ENCODE results near the gene UGT2B10.
"Not testable (repeated sequence)": the region's sequence is repeated elsewhere in the genome, so short reads cannot be mapped to it uniquely, and the experiment has no call there.

Gene UGT2B10

GRCh38 chr4:68815617-68816409 lies at the start of gene UGT2B10:
UGT2B10 (plus strand) TSS chr4:68815994; CDS start chr4:68816020, 26 bp downstream.
- DNase-seq (ENCODE audit: low spot score), result not testable (repeated sequence)

GRCh38 chr4:68771836-68772235 lies 44.0 kb upstream of the UGT2B10 start:
- DNase-seq (ENCODE audit: low spot score), result not testable (repeated sequence)

GRCh38 chr4:68773699-68774098 lies 42.1 kb upstream of the UGT2B10 start:
- no peak for DNase-seq (ENCODE audit: low spot score)

- DNase-seq (ENCODE audit: low spot score), result no peak
Measured at GRCh38 chr4:68780232-68780631, 35.6 kb upstream of the UGT2B10 start.

GRCh38 chr4:68797048-68797447 lies 18.7 kb upstream of the UGT2B10 start:
- DNase-seq (ENCODE audit: low spot score), result no peak

- DNase-seq (ENCODE audit: low spot score), result no peak
Measured at GRCh38 chr4:68797618-68798017, 18.2 kb upstream of the UGT2B10 start.

GRCh38 chr4:68803013-68803412 lies 12.8 kb upstream of the UGT2B10 start:
- no peak for DNase-seq (ENCODE audit: low spot score)

- DNase-seq (ENCODE audit: low spot score), result no peak
Measured at GRCh38 chr4:68808060-68808459, 7.7 kb upstream of the UGT2B10 start.

GRCh38 chr4:68810919-68811318 lies 4.9 kb upstream of the UGT2B10 start:
- no peak for DNase-seq (ENCODE audit: low spot score)

- not testable (repeated sequence) for DNase-seq (ENCODE audit: low spot score)
Measured at GRCh38 chr4:68816410-68817265, 844 bp downstream of the UGT2B10 start.

- DNase-seq (ENCODE audit: low spot score), result no peak
Measured at GRCh38 chr4:68817386-68817785, 1.6 kb downstream of the UGT2B10 start.

GRCh38 chr4:68818030-68818462 lies 2.3 kb downstream of the UGT2B10 start:
- not testable (repeated sequence) for DNase-seq (ENCODE audit: low spot score)

- no peak for DNase-seq (ENCODE audit: low spot score)
Measured at GRCh38 chr4:68831642-68832041, 15.8 kb downstream of the UGT2B10 start.

GRCh38 chr4:68850293-68850692 lies 34.5 kb downstream of the UGT2B10 start:
- DNase-seq (ENCODE audit: low spot score), result no peak

- DNase-seq (ENCODE audit: low spot score), result no peak
Measured at GRCh38 chr4:68855771-68856170, 40.0 kb downstream of the UGT2B10 start.

GRCh38 chr4:68858039-68858438 lies 42.2 kb downstream of the UGT2B10 start:
- no peak for DNase-seq (ENCODE audit: low spot score)

- DNase-seq (ENCODE audit: low spot score), result no peak
Measured at GRCh38 chr4:68859655-68860054, 43.9 kb downstream of the UGT2B10 start.

- DNase-seq (ENCODE audit: low spot score), result no peak
Measured at GRCh38 chr4:68861057-68861456, 45.3 kb downstream of the UGT2B10 start.

GRCh38 chr4:68864438-68865187 lies 48.8 kb downstream of the UGT2B10 start:
- DNase-seq (ENCODE audit: low spot score), result no peak

GRCh38 chr4:68865188-68865638 lies 49.4 kb downstream of the UGT2B10 start:
- DNase-seq (ENCODE audit: low spot score), result no peak

- DNase-seq (ENCODE audit: low spot score), result no peak
Measured at GRCh38 chr4:68865760-68866159, 50.0 kb downstream of the UGT2B10 start.

- no peak for DNase-seq (ENCODE audit: low spot score)
Measured at GRCh38 chr4:68869274-68869773, 53.5 kb downstream of the UGT2B10 start.

Measured in HuH-7.5 (cell line).